Skin of body (tissue), 2 donors: Measurements from ENCODE around the gene BTBD9. TPM values are rescaled to one million over a fixed set of nuclear protein-coding genes. Genes with fewer than 3 reads are reported as not detected.

Experiments used
- DNase-seq: peaks from one replicate; lab custom pipeline; 2025; lab: John Stamatoyannopoulos, UW
- total RNA-seq: library from RNA; depleted of rRNA; stranded (reverse); fragments of >200 nt; gene quantifications from one replicate; pipeline ENCODE4 v1.2.3, GENCODE V29; 2014

The BTBD9 gene
- total RNA-seq, 1 donor from 2014 or later, result 15.0 TPM

DNA sequence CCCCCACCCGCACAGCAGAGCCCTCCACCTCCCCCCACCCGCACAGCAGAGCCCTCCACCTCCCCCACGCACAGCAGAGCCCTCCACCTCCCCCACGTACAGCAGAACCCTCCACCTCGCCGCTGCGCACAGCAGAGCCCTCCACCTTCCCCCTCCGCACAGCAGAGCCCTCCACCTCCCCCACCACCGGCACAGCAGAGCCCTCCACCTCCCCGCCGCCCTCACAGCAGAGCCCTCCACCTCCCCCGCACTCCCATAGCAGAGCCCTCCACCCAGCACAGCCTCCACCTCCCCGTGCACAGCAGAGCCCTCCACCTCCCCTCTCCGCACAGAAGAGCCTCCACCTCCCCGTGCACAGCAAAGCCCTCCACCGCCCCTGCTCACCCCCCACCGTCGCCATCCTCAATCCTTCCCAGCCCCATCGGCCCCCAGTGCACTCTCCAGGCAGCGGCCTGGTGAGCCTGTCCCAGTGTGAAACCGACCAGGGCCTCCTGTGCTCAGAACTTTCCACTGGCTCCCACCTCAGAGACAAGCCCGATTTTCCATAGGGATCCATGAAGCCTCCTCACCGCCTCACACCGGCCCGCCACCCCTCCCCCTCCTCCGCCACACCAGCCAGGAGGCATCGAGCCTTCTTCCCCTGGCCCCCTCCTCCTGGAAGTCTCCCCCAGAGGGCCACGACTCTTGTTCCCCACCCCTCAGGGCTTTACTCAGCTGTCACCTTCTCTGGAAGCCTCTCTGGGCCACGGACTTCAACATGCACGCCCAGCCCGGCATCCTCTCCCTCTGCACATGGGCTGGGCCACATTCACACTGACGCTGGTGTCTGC, 473.1 kb downstream of the BTBD9 start:
- no peak for DNase-seq

GRCh38 chr6:38164671-38165108, 475.0 kb downstream of the BTBD9 start:
- no peak for DNase-seq

DNA sequence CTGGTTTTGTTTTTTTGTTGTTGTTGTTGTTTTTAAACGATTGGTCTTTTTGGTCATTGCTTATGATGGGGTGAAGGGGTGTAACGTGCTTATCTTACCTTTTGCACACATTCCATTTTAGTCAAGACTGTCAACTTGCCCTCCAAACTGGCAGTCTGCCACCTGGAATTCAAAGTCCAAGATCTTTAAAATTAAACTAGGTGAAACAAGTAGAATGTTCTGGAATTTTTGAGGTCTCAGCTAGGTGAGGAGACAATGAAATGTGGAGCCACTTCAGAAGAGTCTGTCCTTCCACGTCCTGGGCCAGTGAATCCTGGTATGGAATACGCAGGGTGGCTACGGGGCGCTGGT, 475.6 kb downstream of the BTBD9 start:
- no peak for DNase-seq

GRCh38 chr6:38163186-38164130, 476.3 kb downstream of the BTBD9 start:
- DNase-seq, result no peak

DNA sequence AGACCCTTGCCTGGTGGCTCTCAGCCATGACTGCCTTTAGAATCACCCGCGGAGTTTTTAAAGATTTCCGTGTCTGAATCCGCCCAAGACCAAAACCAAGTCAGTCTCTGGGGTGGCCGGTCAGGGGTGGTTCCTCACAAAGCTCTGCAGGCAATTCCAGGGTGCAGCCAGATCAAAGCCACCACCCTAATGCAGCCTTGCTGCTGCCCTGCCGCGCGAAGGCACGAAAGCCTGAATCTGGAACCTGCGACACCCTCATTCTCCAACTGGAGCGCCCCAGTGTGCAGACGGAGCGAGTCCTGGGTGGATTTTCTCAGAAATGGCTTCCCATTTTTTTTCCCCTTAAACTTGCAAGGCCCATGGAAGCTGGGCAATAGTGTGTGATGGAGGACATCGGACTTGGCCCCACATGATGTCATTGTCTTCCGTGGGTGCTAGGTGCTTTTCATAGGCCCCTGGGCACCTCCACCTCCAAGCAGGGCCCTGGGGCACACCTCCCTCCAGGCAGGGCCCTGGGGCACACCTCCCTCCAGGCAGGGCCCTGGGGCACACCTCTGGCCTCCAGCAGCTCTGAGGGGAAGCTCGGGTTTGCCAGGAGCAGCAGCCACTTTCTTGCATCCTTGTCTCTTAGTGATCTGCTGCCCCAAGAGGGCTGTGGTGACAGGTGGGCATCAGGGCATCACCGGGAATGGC, 477.1 kb downstream of the BTBD9 start:
- no peak for DNase-seq

DNA sequence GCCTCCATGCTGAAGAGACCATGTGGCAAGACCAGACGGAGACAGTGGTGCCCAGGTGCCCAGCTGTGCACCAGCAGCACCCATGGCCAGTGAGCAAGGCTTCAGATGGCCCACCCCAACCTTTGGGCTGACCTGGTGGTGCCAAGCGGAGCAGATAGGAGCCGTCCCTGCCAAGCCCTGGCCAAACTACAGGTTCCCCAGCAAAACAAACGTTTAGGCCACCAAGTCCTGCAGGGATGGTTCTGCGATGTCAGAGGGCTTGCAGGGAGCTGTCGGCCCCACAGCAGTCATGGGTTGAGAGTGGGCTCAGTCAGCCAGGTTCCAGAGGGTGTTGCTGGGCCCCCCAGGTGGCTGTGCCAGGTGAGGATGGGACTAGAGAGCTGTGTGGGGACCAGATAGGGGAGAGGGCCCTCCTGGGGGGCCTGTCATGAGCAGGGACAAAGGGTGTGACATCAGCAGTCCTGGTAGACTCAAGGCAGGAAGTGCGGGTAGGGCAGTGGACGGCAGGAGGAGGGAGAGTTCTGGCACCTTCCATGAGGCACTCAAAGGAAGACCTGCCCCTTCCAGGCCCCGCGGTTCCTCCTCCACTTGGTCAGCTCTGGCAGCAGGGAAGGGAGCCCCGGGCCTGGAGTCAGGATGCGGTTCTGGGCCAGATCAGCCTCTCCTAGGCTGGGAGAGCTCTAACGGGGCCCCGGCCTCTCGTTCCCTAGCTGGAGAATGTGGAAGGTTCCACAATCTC, 477.8 kb downstream of the BTBD9 start:
- no peak for DNase-seq

GRCh38 chr6:38161331-38161730, 478.4 kb downstream of the BTBD9 start:
- no peak for DNase-seq

DNA sequence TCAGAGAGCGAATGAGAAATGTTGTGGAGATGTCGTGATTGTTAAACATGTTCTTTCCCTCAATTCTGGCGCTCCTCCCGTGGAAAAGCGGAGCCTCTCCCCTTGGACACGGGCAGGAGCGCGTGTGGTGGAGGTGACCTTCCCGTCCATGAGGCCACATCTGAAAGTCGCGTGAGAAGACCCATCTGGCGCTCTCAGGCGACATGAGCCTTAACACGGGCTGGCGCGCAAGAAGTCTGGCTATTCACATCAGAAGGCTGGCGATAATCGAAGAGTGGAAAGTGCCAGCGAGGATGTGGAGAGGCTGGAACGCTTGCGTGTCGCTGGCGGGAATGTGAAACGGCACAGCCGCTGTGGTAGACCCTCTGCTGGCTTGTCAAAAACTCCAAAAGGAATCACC, 478.9 kb downstream of the BTBD9 start:
- DNase-seq, result no peak

DNA sequence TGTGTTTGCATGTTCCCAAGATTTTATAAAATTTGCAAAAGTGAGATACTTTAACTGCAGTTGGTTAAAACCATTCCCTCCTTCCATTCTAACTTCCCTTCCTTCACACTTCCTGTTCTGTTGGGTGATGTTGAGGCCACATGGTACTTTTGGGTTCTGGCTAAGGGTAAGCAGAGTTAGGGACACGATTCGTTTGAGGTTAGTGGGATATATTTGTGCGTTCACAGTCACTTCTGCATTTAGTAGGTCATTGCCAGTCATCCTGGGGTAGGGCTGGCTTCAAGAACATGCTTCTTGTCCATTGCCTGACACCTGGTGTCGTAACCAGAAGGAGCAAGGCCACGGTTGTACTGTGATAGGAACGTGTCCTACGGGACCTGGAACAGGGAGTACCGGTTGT, 480.1 kb downstream of the BTBD9 start:
- DNase-seq, result no peak

GRCh38 chr6:38158762-38159350, 480.9 kb downstream of the BTBD9 start:
- DNase-seq, result no peak

DNA sequence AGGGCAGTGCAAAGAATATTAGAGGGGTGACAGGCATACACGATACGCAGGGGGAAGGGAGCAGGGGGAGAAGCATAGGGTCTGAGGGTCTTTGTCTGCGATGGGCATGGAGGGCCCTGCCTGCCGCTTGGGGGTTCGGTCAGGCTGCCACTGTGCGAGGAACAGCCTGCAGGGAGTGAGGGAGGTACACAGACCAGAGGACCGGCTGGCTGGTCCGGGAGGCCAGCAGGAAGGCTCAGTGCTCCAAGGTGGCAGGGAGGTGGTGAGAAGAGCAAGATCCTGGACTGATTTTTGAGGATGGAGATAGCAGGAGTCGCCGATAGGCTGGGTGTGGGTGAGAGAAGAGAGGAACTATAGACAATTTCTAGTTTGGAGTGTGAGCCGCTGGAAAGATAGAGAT, 481.8 kb downstream of the BTBD9 start:
- no peak for DNase-seq

- no peak for DNase-seq
Measured at GRCh38 chr6:38156818-38157565, 482.7 kb downstream of the BTBD9 start.

GRCh38 chr6:38155621-38156204, 484.0 kb downstream of the BTBD9 start:
- DNase-seq, result no peak

DNA sequence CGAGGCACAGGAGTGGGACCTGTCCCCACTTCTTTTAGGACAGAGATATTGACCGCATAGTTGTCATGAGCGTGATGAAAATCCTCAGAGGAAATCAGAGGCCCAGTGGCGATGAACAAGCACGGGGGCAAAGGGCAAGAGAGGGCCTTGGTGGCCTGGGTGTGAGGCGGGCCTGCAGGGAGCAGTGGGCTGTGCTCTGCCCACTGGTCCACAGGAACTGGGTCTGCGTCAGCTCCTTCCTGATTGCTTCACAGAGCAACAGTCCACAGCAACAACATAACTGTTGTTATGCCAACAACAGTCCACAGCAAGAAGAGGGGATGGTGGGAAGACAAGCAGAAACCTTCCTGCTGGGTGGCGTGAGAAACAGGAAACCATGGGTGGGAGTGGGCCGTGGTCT, 484.6 kb downstream of the BTBD9 start:
- no peak for DNase-seq

- DNase-seq, result no peak
Measured at GRCh38 chr6:38154731-38155130, 485.0 kb downstream of the BTBD9 start.

GRCh38 chr6:38153798-38154345, 485.9 kb downstream of the BTBD9 start:
- DNase-seq, result no peak

DNA sequence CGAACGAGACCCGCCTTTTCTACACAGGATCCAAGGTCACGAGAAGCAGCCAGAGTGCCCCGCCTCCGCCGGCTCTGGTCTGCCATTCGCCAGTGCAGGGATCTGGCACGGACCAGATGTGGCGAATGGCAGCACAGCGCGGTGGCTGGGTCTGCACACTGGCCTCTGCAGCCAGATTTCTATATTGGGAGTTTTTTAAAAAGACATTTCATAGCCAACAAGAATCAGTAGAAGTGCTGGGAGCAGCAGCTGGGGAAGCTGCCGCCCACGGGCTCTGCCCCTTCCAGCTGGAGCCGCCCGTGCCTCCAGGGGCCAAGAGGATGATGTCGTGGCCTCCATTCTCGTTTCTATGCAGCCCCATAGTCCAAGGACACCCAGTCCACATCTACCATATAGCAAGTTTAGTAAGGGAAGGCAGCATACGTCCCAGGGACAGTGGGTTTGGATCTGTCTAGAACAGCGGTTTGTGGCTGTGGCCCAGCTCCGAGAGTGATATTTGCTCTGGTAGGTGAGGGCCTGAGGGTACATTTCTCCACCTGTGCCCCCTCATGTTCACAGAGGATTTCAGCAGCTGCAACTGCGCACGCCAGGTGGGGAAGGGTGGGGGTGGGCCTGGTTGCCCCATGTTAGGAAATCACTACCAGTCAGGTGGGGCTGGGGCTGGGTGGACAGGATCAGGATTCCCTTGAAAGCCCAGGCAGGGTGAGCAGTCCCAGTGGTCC, 486.5 kb downstream of the BTBD9 start:
- no peak for DNase-seq

DNA sequence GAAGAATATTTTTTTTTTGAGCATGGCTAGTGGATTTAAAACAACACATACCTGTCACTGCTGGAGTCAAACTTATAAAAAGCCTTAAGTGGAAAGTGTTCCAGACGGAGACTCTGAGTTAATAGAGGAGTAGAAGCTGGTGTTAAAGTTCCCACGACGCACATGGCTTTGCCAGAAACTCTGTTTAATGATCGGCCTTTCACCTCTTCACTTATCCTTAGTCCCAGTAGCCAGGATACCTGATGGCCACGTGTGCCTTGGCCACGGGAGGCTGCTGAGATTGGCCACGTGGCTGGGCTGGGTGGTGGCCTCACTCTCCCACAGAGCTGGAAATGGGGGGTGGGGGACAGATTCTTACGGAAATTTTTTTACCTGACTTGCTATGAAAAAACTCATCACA, 487.1 kb downstream of the BTBD9 start:
- no peak for DNase-seq
